Keratinocyte (primary cell): Measurements from ENCODE around the gene RGPD3.

Experiments
- CTCF ChIP-seq, 3 experiments: IDR thresholded peaks in 1 of 3; conservative IDR thresholded peaks in 1 of 3; optimal IDR thresholded peaks in 1 of 3; 2 replicates in 2 of 3; 3 replicates in 1 of 3; pipeline versions ENCODE3 to v1.5.1; 2011; ENCODE audit warnings: low read length in 3 of 3, mild to moderate bottlenecking in 3 of 3, moderate library complexity in 2 of 3, control low read depth in 1 of 3, inconsistent platforms in 1 of 3; ENCODE audit not compliant: insufficient read depth in 2 of 3; ENCODE audit errors: extremely low read depth in 1 of 3
- EZH2 ChIP-seq: IDR thresholded peaks from one replicate; pipeline ENCODE4 v1.6.1; 2012; ENCODE audit warnings: inconsistent platforms, mild to moderate bottlenecking, low read length, moderate library complexity

DNA sequence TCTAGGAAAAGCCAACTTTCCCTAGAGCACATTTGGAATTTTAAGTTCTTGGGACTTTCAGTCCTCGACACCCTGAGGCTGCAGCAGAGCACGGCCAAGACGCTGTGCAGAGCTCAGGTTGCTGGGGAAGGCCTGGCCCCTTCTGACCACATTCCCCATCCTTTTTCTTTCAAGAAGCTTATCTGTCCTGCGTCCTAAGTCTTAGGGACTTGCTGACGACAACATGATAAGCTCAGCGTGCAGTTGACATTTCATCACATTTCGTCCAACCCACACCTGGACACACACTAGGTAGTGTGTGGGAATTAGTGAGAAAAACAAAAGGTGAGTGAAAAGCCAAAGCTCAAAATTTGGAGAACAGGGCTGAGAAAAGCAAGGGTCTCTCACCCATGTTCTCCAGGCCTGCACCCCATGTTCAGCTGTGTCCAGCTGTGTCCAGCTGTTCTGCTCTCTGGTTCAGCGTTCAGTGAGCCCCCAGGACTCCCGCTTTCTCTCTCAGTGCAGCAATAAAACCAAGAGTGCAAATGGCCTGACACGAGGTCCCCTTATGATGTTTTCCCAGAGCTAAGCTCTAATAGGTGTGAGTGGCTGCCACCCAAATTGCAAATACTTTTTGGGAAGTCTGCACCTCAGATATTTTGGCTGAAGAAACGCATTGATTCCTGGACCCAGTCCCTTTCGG is 101.9 kb downstream of the RGPD3 start:
- TF ChIP-seq CTCF (optimal IDR thresholded peaks at IDR 0.05 in 1 of 3, IDR thresholded peaks at IDR 0.05 in 1 of 3, conservative IDR thresholded peaks at IDR 0.05 in 1 of 3; ENCODE audit: extremely low read depth in 1 of 3, insufficient read depth in 2 of 3, low read length in 3 of 3) (no peak), EZH2 (no peak)
